A549 (cell line): ENCODE measurements around the gene SCARB2. TPM values are rescaled to one million over a fixed set of nuclear protein-coding genes. Genes with fewer than 3 reads are reported as not detected.

Source experiments
- ATAC-seq, 2 experiments: fragments of 200-7000 bp in 1 of 2; fragments of >200 bp in 1 of 2; cut with Nextera tagmentation in 1 of 2; cut with Tn5 transposase in 1 of 2; 3 replicates each; pipeline versions ENCODE4 v1.8.0 to v1.9.1; 2018 to 2020; ENCODE audit warnings: mild to moderate bottlenecking in 1 of 2, moderate library complexity in 1 of 2
- CTCF ChIA-PET: fragments of 300-600 bp; sonication (Branson Sonifier 250); formaldehyde crosslinking; extraction: SDS; loops from one replicate; lab custom pipeline; 2021; ENCODE audit warnings: antibody characterized with exemption, inconsistent platforms; lab: Yijun Ruan, JAX
- POLR2A ChIA-PET: fragments of 350-600 bp; formaldehyde crosslinking; extraction: SDS; loops from one replicate; lab custom pipeline; 2021; ENCODE audit warnings: antibody characterized with exemption, inconsistent platforms; lab: Yijun Ruan, JAX
- DNase-seq, 2 experiments: peaks; one replicate each; pipeline versions ENCODE4 v3.0.0 to v3.0.0-alpha.2; 2011 to 2016; ENCODE audit warnings: low read depth in 1 of 2, low spot score in 1 of 2
- FAIRE-seq: peaks from 2 replicates; lab custom pipeline; 2011; peaks lifted over from hg19 to GRCh38; lab: Jason Lieb, UNC
- H3K27ac ChIP-seq, 2 experiments: fragments of >200 bp; sonication (Bioruptor Twin); formaldehyde crosslinking; 3 replicates each; pipeline ENCODE4 v1.5.1; 2016 to 2017
- H3K4me1 ChIP-seq: fragments of >200 bp; sonication (Bioruptor Twin); formaldehyde crosslinking; 3 replicates; pipeline ENCODE4 v1.6.1; 2016
- H3K4me2 ChIP-seq: fragments of >200 bp; sonication (Bioruptor Twin); formaldehyde crosslinking; 3 replicates; pipeline ENCODE4 v1.6.1; 2016
- H3K4me3 ChIP-seq: fragments of >200 bp; sonication (Bioruptor Twin); formaldehyde crosslinking; 3 replicates; pipeline ENCODE4 v1.5.1; 2016
- H3K9me3 ChIP-seq: fragments of >200 bp; sonication (Bioruptor Twin); formaldehyde crosslinking; 3 replicates; pipeline ENCODE4 v1.6.1; 2016
- CBX8 ChIP-seq: fragments of 200-600 bp; sonication (generic); IDR thresholded peaks from 2 replicates; pipeline ENCODE4 v1.6.1; 2016
- CEBPB ChIP-seq, 2 experiments: fragments of >200 bp in 1 of 2; sonication (Bioruptor Twin) in 1 of 2; formaldehyde crosslinking in 1 of 2; IDR thresholded peaks; 2 replicates each; pipeline ENCODE4 v1.6.1; 2012 to 2016
- CHD2 ChIP-seq: fragments of 150-350 bp; IDR thresholded peaks from 2 replicates; pipeline ENCODE4 v1.6.1; 2014; ENCODE audit warnings: low read length; ENCODE audit not compliant: partially characterized antibody
- CHD4 ChIP-seq: fragments of 200-600 bp; sonication (generic); IDR thresholded peaks from 2 replicates; pipeline ENCODE4 v1.6.1; 2016; ENCODE audit warnings: antibody characterized with exemption, mild to moderate bottlenecking, borderline replicate concordance
- E2F6 ChIP-seq: IDR thresholded peaks from 2 replicates; pipeline ENCODE4 v1.6.1; 2012; ENCODE audit warnings: low read depth, borderline replicate concordance
- EHMT2 ChIP-seq: fragments of 200-600 bp; sonication (generic); IDR thresholded peaks from 2 replicates; pipeline ENCODE4 v1.6.1; 2016; ENCODE audit warnings: antibody characterized with exemption, low read depth, mild to moderate bottlenecking, moderate library complexity
- ELK1 ChIP-seq: fragments of 150-350 bp; IDR thresholded peaks from 2 replicates; pipeline ENCODE4 v1.6.1; 2014; ENCODE audit warnings: low read depth, mild to moderate bottlenecking, low read length
- EP300 ChIP-seq, 2 experiments: fragments of >200 bp; sonication (Bioruptor Twin); formaldehyde crosslinking; IDR thresholded peaks; 2 replicates in 1 of 2; 3 replicates in 1 of 2; pipeline ENCODE4 v1.6.1; 2016 to 2017
- FOXS1 ChIP-seq: fragments of 250-450 bp; sonication (Bioruptor Pico); IDR thresholded peaks from 2 replicates; pipeline ENCODE4 v1.5.0; 2020; ENCODE audit warnings: mild to moderate bottlenecking, moderate library complexity
- HES2 ChIP-seq: fragments of >200 bp; sonication (Bioruptor Twin); formaldehyde crosslinking; IDR thresholded peaks from 2 replicates; pipeline ENCODE4 v1.6.1; 2016
- HEYL ChIP-seq: fragments of 250-450 bp; sonication (Bioruptor Pico); IDR thresholded peaks from 2 replicates; pipeline ENCODE4 v1.8.0; 2021; ENCODE audit warnings: mild to moderate bottlenecking, moderate library complexity
- HMGXB4 ChIP-seq: fragments of 250-450 bp; sonication (Bioruptor Pico); IDR thresholded peaks from 2 replicates; pipeline ENCODE4 v1.5.0; 2021; ENCODE audit warnings: mild to moderate bottlenecking, moderate library complexity, borderline replicate concordance
- HOXB13 ChIP-seq: fragments of 250-450 bp; sonication (Bioruptor Pico); IDR thresholded peaks from 2 replicates; pipeline ENCODE4 v1.5.0; 2020; ENCODE audit warnings: low read depth, mild to moderate bottlenecking, moderate library complexity
- JUNB ChIP-seq: fragments of >200 bp; sonication (Bioruptor Twin); formaldehyde crosslinking; IDR thresholded peaks from 2 replicates; pipeline ENCODE4 v1.6.1; 2016
- MYC ChIP-seq: IDR thresholded peaks from 2 replicates; pipeline ENCODE4 v1.6.1; 2012; ENCODE audit warnings: mild to moderate bottlenecking, inconsistent platforms, low read length, improper control_type of control experiment, borderline replicate concordance
- NFE2L2 ChIP-seq: fragments of 150-350 bp; conservative IDR thresholded peaks from 2 replicates; pipeline ENCODE4 v1.6.1; 2014; ENCODE audit warnings: low read length
- POLR2A ChIP-seq: IDR thresholded peaks from 2 replicates; pipeline ENCODE4 v1.6.1; 2012; ENCODE audit warnings: mild to moderate bottlenecking, low read length
- POLR2AphosphoS2 ChIP-seq: conservative IDR thresholded peaks from 2 replicates; pipeline ENCODE4 v1.6.1; 2012; ENCODE audit warnings: low read length, improper control_type of control experiment, inconsistent platforms
- RARB ChIP-seq: fragments of 250-450 bp; sonication (Bioruptor Pico); IDR thresholded peaks from 2 replicates; pipeline ENCODE4 v1.8.0; 2021; ENCODE audit warnings: mild to moderate bottlenecking, moderate library complexity
- RCOR1 ChIP-seq: fragments of 150-350 bp; IDR thresholded peaks from 2 replicates; pipeline ENCODE4 v1.6.1; 2014; ENCODE audit warnings: antibody characterized with exemption, low read length, low read depth
- RFX5 ChIP-seq: fragments of 450-650 bp; IDR thresholded peaks from 2 replicates; pipeline ENCODE4 v1.7.1; 2014; ENCODE audit warnings: antibody characterized with exemption, mild to moderate bottlenecking, moderate library complexity
- SMC3 ChIP-seq: fragments of >200 bp; sonication (Bioruptor Twin); formaldehyde crosslinking; IDR thresholded peaks from 3 replicates; pipeline ENCODE4 v1.6.1; 2018; ENCODE audit warnings: inconsistent platforms
- TP53 ChIP-seq: fragments of 250-450 bp; sonication (Bioruptor Pico); IDR thresholded peaks from 2 replicates; pipeline ENCODE4 v1.5.0; 2021; ENCODE audit warnings: mild to moderate bottlenecking, moderate library complexity
- USF2 ChIP-seq: fragments of 450-650 bp; IDR thresholded peaks from 2 replicates; pipeline ENCODE4 v1.6.1; 2014; ENCODE audit warnings: antibody characterized with exemption
- ZFP36 ChIP-seq: fragments of 450-650 bp; IDR thresholded peaks from 2 replicates; pipeline ENCODE4 v1.6.1; 2014; ENCODE audit warnings: borderline replicate concordance; ENCODE audit not compliant: partially characterized antibody
- ZNF302 ChIP-seq: fragments of 250-450 bp; sonication (Bioruptor Pico); IDR thresholded peaks from 2 replicates; pipeline ENCODE4 v1.9.0; 2021; ENCODE audit warnings: inconsistent platforms, mild to moderate bottlenecking, moderate library complexity
- WGBS: methylation state at CpG from one replicate; pipeline ENCODE4 v1.1.6; 2017; ENCODE audit errors: missing lambda C conversion rate; 5-methylcytosine and 5-hydroxymethylcytosine counted together
- polyA plus RNA-seq, 4 experiments: library from polyadenylated mRNA; depleted of rRNA in 3 of 4; stranded (reverse); fragments of >200 nt; fragmentation: RNase III in 1 of 4; extraction: RNeasy Plus Mini Kit Qiagen cat#74134 plus additional on column Dnase treatment in 1 of 4; gene quantifications; 2 replicates in 3 of 4; 3 replicates in 1 of 4; pipeline ENCODE4 v1.2.3, GENCODE V29; 2011 to 2017

Gene SCARB2
- polyA plus RNA-seq, 2 of the 4 experiments (the other 2 are of a cell fraction): 47.2 to 65.4 TPM

GRCh38 chr4:76240236-76240635 is 26.6 kb upstream of the SCARB2 start:
- Histone ChIP-seq H3K4me1 (peaks cover 5% of the 10 kb centered on the region; the same call in 1 of the 3 replicates), H3K4me3 (no peak overlapping the region), H3K4me2 (no peak overlapping the region), H3K9me3 (peaks cover 8% of the 10 kb centered on the region; the same call in 2 of the 3 replicates), H3K27ac (no peak overlapping the region)
- DNase-seq (no peak), FAIRE-seq (no peak), ATAC-seq (no peak)
- WGBS: 54% methylated on average over 2 of the region's 2 CpGs
- ChIA-PET CTCF (interaction anchor here (1.1 to 1.4 kb wide), 2 partner anchors 67 to 138 kb away, joined by 3 read pairs; partner anchors contain the start of gene STBD1), POLR2A (no interaction called here)
- no peak for TF ChIP-seq HMGXB4 (CRISPR knock-in tag)
- no peak for TF ChIP-seq POLR2A

GRCh38 chr4:76238701-76239100 is 25.1 kb upstream of the SCARB2 start:
- Histone ChIP-seq H3K4me2 (no peak overlapping the region), H3K4me3 (no peak overlapping the region), H3K27ac (no peak overlapping the region), H3K4me1 (peaks cover 5% of the 10 kb centered on the region; the same call in 1 of the 3 replicates), H3K9me3 (peaks cover 8% of the 10 kb centered on the region; the same call in 2 of the 3 replicates)
- DNase-seq (no peak), FAIRE-seq (no peak), ATAC-seq (no peak)
- POLR2A ChIA-PET: no interaction called here
- TF ChIP-seq HES2 (no peak), HMGXB4 (CRISPR knock-in tag) (no peak), ZNF302 (CRISPR knock-in tag) (no peak), NFE2L2 (no peak), CHD2 (no peak), CBX8 (no peak), USF2 (no peak), POLR2AphosphoS2 (no peak), RFX5 (no peak), TP53 (no peak)
- CTCF ChIA-PET: no interaction called here

GRCh38 chr4:76238236-76238635 is 24.6 kb upstream of the SCARB2 start:
- no peak for FAIRE-seq
- ChIA-PET CTCF (no interaction called here), POLR2A (no interaction called here)
- Histone ChIP-seq H3K4me2 (no peak overlapping the region), H3K4me1 (peaks cover 5% of the 10 kb centered on the region; the same call in 1 of the 3 replicates), H3K4me3 (no peak overlapping the region), H3K9me3 (peaks cover 8% of the 10 kb centered on the region; the same call in 2 of the 3 replicates), H3K27ac (no peak overlapping the region)
- DNase-seq: no peak
- no peak for TF ChIP-seq E2F6
- no peak for TF ChIP-seq CHD2
- no peak for TF ChIP-seq MYC
- no peak for TF ChIP-seq HOXB13 (CRISPR knock-in tag)
- TF ChIP-seq CHD4: no peak
- TF ChIP-seq RARB (CRISPR knock-in tag): no peak
- TF ChIP-seq CBX8: no peak
- TF ChIP-seq NFE2L2: no peak
- TF ChIP-seq ELK1: no peak
- TF ChIP-seq SMC3: no peak
- no peak for TF ChIP-seq HEYL (CRISPR knock-in tag)
- no peak for TF ChIP-seq JUNB
- no peak for TF ChIP-seq EHMT2
- TF ChIP-seq EP300 (IDR thresholded peaks at IDR 0.05): no peak
- no peak for TF ChIP-seq CEBPB (IDR thresholded peaks at IDR 0.05)
- TF ChIP-seq FOXS1: no peak
- TF ChIP-seq RCOR1: no peak
- no peak for TF ChIP-seq ZFP36
- WGBS: 59% methylated on average over 4 of the region's 4 CpGs
- no peak for ATAC-seq
